Activated CD4-positive, CD25-positive, alpha-beta regulatory T cell treated with anti-CD3 and anti-CD28 coated beads, Interleukin-2, amount 50 U/mL, for 24 hours (primary cell): ENCODE measurements around the gene HYAL3.
"Not testable (repeated sequence)": the region's sequence is repeated elsewhere in the genome, so short reads cannot be mapped to it uniquely, and the experiment has no call there.

Experiments used
- ATAC-seq, 2 donors: fragments of 150-1000 bp; cut with Tn5 transposase; one replicate each; pipeline ENCODE4 v1.10.0; 2021; ENCODE audit warnings: mild to moderate bottlenecking in 1 of 2, moderate library complexity in 1 of 2

The HYAL3 gene

DNA sequence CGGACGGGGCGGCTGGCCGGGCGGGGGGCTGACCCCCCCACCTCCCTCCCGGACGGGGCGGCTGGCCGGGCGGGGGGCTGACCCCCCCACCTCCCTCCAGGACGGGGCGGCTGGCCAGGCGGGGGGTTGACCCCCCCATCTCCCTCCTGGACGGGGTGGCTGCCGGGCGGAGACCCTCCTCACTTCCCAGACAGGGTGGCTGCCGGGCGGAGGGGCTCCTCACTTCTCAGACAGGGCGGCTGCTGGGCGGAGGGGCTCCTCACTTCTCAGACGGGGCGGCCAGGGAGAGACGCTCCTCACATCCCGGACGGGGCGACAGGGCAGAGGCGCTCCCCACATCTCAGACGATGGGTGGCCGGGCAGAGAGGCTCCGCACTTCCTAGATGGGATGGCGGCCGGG is 12.8 kb upstream of the HYAL3 start:
- not testable (repeated sequence) for ATAC-seq

DNA sequence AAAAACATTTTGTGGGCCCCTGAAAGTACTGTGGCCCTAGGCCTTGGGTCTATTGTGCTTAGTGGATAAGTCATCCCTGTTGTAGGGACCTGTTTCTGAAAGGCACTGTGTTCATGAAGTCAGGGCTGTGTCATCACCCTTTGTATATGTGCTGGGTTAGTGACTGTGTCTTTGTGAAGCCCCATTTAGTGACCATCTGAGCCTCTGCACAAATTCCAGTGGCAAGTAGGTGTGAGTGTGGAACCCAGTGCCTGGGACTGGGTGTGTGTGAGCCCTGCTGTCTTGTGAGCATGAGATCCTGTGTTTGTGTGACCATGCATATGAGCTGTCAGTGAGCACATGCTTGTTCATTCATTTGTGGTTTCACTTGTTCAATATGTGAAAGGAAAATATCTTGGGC is 5.4 kb upstream of the HYAL3 start:
- ATAC-seq = peak; percentile 65 to 72

DNA sequence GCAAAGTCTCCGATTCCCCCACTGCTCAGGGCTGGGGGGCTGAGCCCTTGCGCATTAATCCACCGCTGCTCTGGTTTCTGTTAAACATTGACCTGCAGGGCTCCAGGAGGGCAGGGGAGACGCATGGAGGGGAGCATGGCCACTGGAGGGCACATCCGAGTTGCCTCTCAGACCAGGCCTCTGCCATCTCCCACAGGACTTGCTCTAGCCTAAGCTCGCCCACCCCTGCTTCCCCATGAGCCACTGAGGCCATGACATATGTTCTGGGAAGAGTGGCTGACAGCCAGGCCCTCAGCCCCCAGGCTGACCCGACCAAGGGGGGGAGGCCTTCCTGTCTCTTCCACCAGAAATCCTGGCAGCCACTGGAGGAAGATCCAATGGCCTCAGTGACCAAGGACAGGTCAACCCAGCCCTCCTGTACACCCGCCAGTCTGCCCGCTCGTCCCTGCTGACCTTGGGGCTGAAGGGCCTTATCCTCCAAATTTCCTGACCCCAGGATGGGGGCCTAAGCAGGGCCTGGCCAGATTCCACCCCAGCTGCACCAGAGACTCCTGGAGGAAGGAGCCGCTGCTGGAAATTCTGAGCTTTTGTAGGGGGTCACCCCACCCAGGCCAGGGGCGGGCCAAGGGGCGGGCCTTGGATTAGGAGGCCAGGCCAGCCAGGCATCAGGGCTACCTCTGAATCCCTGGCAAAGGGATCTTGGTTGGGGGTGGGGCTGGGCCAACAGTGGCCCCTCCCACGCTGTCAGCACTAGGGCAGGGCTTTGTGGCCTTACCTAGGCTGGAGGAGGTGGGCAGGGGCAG is 4.0 kb upstream of the HYAL3 start, which contains the start of gene HYAL1:
Gene HYAL1, minus strand, starts transcription at position 562 of the 803 bp plus-strand sequence. CDS start 618 bp downstream, outside the sequence.
- ATAC-seq = no peak

DNA sequence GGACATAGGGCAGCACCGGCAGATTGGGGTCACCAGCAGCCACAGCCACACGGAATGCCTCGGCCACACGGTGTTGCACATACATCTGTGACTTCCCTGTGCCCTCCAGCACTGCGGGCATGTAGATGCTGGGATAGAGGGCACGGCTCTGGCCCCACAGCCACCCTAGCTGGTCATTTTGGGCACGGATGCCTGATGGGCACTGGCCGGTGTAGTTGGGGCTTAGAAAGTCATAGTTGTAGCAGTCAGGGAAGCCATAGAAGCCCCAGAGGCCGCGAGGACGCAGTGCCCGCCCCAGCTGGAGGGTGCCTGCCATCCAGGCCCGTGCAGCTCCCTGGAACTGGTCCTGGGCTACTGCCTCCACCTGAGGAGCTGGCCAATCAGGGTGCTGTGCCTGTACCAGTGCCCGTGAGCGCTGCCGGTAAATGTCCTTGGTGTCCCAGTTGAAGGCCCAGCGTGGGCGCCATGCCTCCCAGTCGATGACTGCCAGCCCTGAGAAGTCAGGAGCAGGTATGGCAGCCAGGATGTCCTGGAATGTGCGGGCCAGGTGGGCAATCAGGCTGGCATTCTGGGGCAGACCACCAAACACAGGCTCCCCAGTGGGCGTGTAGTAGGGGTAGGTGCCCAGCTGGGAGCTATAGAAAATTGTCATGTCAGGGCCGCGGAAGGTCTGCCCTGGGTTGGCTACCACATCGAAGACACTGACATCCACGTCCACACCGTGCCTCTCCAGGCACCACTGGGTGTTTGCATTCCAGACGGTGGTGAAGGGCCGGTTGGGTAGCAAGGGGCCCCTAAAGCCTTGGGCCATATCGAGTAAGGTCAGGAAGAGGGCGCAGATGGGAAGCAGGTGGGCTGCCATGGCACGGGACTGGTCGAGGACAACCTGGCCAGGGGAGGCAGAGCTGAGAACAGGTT is 3.1 kb upstream of the HYAL3 start:
- ATAC-seq = no peak

DNA sequence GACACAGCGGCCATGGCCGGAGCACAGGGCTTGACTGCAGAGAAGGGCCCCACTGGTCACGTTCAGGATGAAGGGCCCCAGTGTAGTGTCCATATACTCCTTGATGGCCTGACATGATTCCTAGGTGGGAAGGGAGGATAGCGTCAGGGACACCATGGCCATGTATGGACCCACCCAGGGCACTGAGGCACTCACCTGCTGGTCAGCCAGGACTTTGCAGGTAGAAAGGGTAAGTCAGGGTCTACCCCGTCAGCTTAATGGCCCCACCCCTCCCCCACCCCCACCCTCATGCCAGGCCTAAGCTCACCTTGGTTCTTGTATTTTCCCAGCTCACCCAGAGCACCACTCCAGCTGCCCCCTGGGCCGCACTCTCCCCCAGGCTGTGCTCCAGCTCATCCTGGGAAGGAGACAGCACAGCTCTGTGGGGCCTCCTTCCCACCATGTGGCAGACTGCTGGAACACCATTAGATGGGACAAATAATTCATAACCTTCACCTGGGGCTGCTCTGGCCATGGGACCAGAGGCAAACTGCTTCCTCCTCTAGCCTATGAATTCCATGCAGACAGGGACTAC is 1.6 kb upstream of the HYAL3 start:
- no peak for ATAC-seq

DNA sequence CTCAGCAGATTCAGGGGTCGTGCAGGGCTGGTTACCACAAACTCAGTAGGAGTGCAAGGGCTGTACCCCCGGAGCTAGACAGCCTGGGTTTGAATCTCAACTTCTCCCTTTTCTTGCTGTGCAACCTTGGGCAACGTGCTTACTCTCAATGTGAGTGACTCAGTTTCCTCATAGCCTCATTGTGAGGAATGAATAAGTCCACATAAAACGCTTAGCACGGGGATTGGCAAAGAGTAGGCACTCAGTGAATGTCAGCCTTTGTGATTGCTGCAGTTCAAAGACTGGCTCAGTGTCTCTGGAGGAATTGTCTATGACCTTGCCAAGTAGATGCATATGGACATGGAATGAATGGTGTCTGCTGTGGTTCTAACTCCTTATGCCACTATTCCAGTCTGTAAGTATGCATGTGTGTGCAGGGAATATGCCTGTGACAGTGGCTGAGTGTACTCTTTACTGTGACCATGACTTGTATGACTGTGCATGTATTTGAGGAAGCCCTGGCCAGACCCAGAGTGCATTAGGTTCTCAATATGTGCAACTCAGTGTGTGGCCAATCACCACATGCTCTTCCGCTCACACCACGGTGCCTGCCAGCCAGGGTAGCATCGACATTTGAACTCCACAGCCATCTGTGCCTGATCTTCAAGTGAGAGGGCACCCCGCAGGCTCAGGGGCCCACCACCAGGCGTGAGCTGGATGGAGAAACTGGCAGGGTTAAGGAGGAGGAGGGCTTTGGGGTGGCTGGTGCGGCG is 900 bp upstream of the HYAL3 start:
- ATAC-seq = no peak

DNA sequence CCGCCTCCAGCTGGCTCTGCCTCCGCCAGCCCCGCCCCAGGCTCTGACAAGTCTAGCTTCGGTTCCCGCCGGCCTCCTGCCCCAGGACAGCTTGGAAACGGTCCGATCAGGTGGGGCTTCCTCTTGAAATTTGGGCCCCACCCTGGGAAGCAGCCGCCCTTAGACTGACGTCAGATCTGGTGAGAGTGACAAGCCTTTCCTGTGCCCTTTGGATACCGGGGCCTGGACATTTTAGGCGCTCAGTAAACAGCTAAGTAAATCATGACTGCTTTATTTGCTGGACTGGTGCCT is 378 bp upstream of the HYAL3 start:
- ATAC-seq = no peak

DNA sequence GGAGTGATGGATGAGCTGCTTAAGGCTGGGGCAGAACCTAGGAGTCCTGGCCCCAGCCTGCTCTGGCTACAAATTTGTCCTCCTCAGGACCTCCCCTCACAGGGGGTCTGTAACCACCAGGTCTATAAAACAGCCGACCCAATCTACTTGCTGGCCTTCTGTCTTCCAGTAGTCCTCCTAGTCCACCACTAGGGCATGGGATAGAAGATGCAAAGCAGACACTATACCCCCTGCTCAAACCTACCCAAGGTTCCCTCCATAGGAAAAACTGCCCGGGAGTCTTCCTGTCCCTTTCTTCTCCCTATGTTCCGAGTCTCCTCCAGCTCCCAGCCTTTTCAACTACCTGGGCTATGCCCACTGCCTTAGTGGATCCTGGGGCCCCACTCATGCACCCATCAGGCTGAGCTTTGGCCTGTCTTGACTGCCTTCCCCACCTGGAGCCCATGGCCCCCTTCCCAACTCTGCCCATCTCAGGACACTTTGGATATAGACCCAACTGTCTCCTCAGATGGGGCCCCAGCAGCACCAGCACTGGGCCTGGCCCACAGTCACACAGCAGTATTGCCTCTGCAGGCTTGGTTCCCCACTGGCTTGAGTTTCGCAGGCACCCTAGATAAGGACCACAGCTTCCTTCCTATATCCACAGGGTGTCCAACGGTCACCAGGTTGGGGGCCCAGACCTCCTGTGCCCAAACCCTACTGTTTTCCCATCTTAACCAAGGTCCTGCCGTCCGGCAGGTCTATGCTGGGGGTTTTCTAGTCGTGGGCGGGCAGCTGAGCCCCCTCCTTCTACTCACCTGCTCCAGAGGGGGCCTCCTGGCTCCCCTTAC is 1.1 kb downstream of the HYAL3 start:
- ATAC-seq = no peak

DNA sequence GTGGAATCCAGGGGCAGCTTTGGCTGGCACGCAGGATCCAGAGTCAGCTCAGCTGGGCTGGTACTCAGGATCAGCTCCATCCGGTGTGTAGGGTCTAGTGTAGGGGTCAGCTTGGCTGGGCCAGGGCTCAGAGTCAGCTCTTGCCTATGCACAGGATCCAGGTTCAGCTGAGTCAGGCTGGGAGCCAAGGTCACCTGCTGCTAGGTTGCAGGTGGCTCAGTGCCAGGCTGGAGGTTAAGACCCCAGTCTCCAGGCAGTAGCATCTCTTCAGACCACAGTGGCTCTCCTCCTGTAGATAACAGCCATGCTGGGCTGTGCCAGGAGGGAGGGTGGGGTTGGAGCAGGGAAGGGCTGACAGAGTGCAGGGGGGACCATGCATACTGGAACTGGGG is 1.8 kb downstream of the HYAL3 start:
- no peak for ATAC-seq

DNA sequence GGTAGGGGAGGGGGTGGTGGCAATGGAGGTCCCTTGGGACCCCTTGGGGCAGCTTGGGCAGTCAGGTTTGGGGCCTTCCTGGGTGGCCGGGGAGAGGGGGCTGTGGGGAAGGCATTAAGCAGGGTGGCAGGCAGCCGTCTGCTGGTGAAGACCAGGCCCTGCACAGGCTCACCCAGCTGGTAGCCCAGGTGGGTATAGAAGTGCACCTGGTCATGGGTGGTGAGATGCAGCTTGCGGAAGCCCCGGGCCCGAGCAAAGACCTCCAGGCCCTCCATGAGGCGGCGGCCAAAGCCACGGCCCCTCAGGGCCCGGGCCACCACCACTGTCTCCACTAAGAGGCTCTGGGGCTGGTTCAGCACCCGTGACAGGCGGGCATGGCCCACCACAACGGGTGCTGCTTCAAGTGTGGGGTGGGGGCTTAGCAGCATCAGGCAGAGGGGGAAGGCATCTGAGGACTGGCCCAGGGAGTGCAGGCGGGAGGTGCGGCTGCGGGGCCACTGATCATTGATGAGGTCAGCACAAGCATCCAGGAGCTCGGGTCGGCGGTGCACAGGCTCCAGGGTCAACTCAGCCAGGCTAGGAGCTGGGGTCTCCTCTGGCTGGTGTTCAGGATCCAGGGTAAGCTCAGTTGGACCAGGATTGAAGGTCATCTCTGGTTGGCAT is 2.4 kb downstream of the HYAL3 start:
- ATAC-seq = no peak

DNA sequence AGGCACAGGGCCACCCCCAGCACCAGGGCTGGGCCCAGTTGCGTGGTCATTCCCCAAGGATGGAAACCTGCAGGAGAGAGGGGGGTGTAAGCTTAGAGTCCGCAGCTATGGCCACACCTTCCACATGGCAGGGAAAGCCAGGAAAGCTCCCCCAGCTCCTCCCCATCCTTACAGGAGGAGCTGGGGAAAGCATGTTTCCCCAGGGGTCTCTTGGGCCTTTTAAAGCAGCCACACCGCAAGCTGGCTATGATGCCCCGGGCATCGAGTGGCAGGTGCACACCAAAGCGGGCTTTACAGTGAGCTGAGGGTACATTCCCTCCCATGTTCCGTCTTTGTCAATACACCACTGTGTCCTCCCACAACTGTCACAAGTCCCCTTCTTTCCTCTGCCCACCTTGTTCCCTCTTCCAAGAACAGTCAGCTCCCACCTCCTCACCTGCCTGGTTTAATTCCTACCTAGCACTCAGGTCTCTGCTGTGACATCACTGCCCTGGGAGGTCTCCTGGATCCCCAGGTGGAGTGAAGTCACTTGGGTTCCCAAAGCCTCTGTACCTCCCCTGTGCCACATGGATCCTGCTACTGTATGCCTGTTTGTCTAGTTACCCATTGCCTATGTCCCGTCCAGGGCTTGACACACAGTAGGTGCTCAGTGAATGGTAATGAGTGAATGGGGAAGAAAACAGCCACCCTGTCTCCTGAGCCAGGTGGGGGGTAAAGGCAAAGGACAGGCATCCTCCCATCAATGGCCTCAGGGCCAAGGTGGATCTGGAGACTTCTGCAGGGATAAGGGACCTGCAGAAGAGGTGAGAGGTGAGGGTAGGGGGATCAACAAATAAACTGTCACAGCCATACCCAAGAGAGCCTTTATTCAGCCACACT is 3.4 kb downstream of the HYAL3 start:
- ATAC-seq = no peak

DNA sequence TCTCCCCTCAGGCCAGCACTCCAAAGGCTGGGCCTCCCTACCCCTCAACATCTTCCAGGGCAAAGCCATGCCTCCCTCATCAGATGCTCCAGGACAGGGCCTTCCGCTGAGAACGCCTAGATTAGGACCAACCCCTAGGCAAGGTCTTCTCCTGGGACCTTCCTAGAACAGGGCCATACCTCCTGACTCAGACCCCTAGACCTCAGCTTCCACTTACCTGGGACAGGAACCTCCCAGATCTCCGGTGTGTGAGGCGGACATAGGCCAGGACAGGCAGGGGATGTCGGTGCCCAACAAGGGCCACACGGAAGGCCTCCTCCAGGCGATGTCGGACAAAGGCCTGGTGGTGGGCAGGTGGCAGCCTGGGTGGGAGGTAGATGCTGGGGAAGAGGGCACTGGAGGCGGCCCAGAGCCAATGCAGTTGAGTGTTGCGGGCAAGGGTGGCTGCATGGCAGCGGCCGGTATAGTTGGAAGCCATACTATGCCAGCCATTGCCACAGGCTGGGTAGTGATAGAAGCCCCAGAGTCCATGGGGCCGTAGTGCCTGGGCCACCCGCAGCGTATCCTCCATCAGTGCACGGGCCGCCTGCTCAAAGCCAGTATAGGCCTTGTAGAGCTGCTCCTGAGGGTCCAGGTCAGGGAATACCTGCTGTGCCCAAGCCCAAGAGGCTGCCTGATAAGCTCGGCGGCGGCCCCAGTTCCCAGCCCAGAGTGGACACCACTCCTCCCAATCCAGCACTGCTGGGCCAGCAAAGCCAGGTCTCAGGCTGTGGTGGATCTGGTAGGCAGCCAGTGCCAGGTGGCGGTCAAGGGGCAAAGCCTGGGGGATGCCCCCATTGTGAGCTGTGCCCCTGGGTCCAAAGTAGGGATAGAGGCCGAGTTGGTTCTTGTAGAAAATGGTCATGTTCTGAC is 4.5 kb downstream of the HYAL3 start:
- no peak for ATAC-seq

DNA sequence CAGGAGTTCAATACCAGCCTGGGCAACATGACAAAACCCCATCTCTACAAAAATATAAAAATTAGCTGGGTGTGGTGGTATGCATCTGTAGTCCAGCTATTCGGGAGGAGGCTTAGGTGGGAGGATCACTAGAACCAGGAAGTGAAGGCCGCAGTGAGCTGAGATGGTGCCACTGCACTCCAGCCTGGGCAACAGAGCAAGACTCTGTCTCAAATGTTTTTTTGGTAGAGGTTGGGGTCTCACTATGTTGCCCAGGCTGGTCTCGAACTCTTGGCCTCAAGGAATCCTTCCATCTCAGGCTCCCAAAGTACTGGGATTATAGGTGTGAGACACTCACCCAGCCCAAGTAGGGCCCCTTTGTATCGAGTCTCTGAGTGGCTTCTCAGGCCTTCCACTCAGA is 5.1 kb downstream of the HYAL3 start:
- ATAC-seq = no peak

DNA sequence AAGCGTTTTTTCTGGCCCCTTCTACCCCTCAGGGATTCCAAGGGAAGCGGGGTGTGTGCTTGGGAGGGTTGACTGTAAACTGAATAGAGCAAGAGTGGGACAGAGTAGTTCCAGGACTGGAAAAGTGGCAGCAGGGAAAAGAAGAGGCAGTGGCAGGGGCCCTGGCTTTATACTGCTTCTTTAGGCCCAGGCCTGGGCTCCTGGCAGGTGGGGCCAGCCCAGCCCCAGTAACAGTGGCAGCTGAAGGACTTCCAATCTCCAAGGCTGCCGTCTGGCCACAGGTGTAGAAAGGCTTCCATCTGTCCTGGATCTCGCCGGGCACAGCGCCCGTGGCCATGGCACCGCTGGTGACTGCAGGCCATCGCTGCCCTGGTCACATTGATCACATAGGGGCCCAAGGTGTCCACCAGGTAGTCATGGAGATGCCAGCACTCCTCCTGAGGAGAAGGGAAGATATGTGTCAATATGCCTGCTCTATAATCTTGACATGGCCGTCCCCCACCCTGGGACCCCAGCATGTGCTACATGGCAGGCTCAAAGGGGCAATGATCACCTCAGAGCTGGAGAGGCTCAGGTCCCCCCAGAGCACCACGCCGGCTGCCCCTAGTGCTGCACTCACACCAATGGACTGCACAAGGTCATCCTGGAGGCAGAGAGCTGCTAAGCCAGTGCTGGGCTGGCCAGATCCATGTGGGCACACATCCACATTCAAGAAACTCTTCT is 6.0 kb downstream of the HYAL3 start:
- ATAC-seq = no peak

DNA sequence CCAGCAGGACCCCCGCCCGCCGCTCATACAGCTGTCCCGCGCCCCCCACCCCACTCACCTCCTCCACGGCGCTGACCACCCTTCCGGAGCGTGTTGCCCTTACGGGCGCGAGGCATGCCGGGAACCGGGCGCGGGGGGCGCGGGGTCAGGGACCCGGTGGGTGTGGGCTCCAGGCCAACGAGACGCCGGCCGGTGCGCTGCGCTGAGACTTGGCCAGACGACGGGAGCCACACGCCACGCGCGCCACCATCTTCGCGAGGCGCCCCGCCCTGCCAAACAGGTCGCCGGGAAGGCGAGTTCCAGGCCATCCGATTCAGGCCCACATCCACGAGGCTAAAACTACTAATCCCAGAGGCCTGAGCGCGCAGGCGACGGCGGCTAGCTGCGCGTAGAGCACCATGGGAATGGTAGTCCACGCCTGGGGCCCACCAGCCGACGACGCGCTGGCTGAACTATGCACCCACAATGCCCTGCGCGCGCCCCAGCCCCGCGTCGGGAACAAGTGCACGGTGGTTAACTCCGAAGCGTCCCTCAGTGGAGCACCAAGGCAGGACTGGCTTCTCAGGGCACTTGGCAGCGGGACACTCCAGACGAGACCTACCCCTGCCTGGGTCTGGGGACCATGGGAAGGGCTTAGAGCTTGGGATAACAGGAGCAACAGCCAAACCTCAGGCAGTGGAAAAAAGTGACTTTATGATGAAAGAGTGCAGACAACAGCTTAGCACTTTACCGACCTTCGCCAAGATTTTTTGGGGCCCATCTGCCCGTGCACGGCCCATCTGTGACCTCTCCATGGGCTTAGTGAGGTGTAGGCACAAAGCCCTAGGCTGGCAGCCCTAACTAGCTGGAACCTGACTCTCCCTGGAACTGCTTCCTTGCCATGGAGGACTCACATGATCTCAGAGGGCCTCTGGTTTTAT is 6.8 kb downstream of the HYAL3 start, which contains the start of gene IFRD2:
Gene IFRD2, minus strand, starts transcription at position 271 of the 920 bp plus-strand sequence. Its CDS starts 155 bp downstream, at position 116.
- peak; percentile 97 to 99 for ATAC-seq

DNA sequence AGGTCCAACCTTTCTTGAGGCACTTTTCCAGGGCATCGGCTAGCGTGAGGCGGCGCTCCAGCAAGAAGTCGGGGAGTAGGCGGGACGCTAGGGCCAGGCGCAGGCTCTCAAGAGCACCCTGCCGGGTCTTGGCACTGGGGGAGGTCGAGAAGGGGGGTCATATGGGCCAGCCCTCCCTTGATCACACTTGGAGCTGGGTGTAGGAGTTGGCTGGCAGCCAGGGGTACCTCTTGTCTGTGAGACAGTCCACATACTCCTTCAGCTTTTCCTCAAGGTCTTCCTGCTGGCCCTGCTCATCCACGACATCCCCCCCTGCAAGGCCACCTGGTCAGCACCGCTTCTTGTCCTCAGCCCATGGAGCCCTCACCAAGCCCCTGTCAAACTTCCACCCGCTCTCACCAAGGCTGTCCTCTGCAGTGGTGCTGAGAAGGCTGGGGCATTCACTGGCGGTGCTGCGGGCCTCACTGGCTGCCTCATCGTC is 9.0 kb downstream of the HYAL3 start:
- ATAC-seq = no peak

DNA sequence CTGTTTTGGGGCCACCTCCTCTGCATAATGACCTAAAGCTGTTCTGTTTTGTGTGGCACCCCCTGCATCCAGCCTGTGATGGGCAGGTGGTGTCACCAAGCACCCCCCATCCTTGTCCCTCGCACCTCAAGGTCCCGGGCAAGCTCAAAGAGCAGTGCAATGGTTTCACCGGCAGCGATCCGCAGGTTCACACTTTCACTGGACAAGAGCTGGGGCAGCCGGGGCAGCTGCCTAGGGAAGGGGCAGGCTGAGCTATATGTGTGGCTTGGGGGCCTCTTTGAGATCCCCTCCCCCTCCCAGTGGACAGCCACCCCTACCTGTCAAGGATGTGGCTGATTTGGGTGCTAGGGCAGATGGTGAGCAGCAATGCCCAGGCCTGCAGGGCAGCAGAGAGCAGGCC is 10.1 kb downstream of the HYAL3 start:
- no peak for ATAC-seq
